Measurements from ENCODE around the gene ACSF2. TPM values are rescaled to one million over a fixed set of nuclear protein-coding genes. Genes with fewer than 3 reads are reported as not detected.
"Not testable (repeated sequence)": the region's sequence is repeated elsewhere in the genome, so short reads cannot be mapped to it uniquely, and the experiment has no call there.

ACSF2 gene
- polyA plus RNA-seq, result 100 to 1,000 TPM in 1 of 3 donors, 10 to 100 TPM in 2; 15.6 to 103 (median 46.8) TPM

- H3K27ac ChIP-seq (ENCODE audit: low read depth, low read length), result no peak within 1 kb of the TSS
- 1% methylated on average over 49 to 70 of the region's 70 CpGs for WGBS, 3 donors
Observed at GRCh38 chr17:50425682-50426471, at the start of gene ACSF2. TSS of gene ACSF2 (plus strand) at chr17:50426218. CDS start at chr17:50426262, 44 bp downstream.

DNA sequence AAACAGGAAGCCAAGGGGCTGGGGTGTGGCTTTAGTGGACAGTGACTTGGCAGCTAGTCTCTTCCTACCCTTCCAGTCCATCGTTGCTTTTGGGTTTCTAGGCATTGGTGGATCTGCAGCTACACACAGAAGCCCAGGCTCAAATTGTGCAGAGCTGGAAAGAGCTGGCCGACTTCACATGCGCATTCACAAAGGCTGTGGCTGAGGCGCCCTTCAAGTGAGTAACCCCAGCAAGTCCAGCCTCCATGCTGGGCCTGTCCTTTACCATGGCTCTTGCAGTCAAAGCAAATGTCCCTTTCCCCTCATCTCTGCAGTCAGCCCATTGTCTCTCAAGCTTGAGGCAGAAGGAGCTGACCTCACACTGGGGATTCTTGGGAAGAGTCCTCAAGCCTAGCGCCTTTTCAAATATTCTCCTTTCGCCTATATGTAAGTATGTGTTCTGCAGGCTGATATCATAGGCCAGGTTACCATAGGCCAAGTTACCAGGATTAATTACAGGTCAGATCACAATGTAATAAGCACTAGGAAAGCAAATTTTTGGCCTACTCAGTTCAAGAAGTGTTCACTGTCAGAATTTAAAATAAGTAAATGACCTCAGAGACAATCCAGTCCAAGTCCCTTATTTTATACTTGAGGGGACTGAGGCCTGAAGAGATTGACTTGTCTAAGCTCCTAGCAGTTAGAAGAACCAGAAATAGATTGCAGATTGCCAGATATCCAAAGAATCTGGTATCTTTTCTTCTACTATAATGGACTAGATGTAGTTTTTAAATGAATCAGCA, 46.5 kb upstream of the ACSF2 start:
- WGBS, 3 donors, result 88 to 89% (median 88%) methylated on average over 6 of the region's 6 CpGs
- no peak overlapping the region for H3K27ac ChIP-seq (ENCODE audit: low read depth, low read length)

DNA sequence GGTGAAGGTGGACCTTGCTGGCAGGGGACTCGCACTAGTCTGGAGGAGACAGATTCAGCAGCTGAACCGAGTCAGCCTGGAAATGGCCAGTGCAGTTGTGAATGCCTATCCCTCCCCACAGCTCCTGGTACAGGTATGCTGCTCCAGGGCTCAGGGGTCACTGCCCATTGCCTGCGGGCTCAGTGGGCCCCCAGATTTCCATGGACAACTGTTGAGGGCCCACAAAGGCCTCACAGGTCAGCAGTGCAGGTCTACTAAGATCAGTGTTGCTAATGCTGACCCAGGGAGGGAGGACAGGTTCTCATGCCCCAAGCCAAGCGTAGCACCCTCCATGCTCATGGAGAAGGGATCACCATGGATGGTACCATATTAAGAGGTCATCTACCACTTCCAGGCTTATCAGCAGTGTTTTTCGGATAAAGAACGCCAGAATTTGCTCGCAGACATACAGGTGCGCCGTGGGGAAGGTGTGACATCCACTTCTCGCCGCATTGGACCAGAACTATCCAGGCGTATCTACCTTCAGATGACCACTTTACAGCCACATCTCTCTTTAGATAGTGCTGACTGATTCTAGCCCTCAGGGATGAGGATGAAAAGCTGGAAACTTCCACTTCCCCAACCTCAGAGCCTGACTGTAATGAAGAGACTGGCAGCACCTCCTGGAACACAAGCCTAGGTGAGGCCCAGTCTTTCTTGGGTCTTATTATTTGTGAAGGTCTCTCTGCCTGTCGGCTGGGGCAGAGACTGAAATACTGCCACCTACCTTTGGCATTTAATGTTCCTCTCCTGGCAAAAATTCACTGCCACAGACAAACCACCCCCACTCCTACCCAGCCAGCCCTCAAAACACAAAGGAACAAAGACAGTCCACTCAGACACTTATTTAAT, 45.4 kb upstream of the ACSF2 start:
- H3K27ac ChIP-seq (ENCODE audit: low read depth, low read length), result no peak overlapping the region
- 88 to 91% (median 89%) methylated on average over 13 of the region's 13 CpGs for WGBS, 3 donors

DNA sequence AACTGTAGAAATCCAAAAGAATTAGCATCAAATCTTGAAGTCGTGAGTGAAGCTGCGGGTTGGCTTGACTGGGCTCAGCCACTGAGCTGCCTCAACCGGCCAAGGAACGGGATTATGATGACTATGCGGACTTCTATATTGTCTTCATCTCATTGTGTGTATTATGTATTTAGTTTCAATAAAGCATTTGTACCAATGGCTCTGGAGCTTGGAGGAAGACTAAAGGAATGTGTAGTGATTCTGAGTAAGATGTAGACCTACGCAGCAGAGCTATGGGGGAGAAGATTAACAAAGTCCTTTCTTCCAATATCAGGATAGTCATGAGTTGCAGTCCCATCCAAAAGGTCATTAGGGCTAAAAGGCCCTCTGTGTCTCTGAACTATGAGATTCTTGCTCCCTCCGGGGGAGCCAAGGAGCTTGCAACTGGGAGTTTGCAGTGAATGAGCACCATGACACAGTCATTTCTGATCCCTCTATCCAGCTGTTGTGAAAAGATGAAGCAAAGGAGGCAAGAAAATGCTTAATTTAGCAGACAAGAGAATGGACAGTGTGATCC, 44.7 kb upstream of the ACSF2 start:
- H3K27ac ChIP-seq (ENCODE audit: low read depth, low read length), result no peak overlapping the region
- 86 to 88% (median 88%) methylated on average over 7 of the region's 7 CpGs for WGBS, 3 donors

DNA sequence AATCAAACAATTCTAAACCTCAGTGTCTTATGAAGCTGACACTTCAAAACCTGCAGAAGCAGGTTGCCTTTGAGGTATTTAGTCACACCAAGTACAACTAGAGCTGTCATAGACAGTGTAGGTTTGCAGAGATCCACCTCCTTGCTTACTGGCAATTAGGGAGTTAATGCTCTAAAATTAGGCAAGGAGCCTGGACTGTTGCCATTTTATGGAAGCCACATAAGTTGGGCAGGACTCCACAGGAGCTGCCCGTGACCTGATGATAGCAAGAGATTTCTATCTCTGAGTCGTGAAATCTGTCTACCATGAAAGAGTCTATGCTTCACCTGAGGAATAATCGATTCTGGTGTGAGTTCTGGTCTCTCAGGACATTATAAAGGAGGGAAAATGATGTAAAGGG, 44.1 kb upstream of the ACSF2 start:
- H3K27ac ChIP-seq (ENCODE audit: low read depth, low read length), result no peak overlapping the region
- WGBS, 3 donors, result 41 to 57% (median 45%) methylated on average over 3 of the region's 3 CpGs

- WGBS, 3 donors, result 87 to 94% (median 92%) methylated on average over 12 of the region's 12 CpGs
- no peak overlapping the region for H3K27ac ChIP-seq (ENCODE audit: low read depth, low read length)
Observed at GRCh38 chr17:50382931-50383330, 43.1 kb upstream of the ACSF2 start.

DNA sequence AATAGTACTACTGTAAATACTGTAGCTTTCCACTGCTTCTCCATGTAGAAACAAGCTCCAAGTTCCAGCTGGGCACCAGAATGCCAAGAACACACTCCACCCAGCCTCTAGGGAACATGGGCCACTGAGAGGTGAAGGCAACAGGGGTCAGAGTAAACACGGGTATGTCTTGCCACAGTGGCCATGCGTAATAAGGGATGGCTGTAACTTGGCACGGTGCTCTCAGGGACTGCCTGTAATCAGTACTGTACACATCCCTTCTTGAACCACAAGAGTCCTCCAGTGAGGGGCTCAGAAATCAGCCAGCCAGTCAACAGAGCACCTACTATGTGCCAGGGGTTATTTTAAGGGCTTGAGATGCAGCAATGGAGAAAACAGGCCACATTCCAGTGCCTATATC, 39.5 kb upstream of the ACSF2 start:
- 61 to 71% (median 62%) methylated on average over 3 of the region's 3 CpGs for WGBS, 3 donors
- no peak overlapping the region for H3K27ac ChIP-seq (ENCODE audit: low read depth, low read length)

DNA sequence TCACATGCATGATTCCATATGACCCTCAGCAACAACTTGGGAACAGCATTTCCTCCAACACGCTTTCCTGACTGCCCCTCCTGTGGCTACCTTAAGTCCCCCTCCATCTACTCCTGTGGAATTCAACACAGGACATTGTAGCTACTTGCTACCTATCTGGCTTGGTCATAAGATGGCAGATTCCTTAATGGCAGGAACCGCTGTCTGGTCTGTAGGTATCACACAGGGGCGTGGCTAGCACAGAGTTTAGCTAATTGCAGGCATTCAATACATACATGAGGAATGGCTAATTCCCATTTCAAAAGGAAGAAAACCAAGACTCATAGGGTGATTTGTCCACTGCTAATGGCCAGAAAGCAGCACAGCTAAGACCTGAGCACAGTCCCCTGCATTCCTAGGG, 37.3 kb upstream of the ACSF2 start:
- 91 to 99% (median 96%) methylated on average over 3 of the region's 3 CpGs for WGBS, 3 donors

DNA sequence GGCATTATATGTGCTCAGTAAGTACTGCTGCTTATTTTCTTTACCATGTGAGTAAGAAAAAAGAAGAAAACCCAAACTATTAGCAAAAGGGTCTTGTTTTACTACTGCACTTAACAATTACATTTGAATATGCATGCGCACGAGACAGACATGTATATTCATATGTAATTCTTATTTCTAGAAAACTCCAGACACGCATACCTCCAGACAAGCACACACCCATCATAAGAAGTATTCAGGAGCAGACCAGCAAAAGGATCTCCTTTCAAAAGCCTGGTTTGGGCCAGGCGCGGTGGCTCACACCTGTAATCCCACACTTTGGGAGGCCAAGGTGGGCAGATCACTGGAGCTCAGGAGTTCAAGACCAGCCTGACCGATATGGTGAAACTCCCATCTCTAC, 36.5 kb upstream of the ACSF2 start:
- 93 to 97% (median 95%) methylated on average over 6 of the region's 6 CpGs for WGBS, 3 donors

More for the DNA sequence above, 37.3 kb upstream of the ACSF2 start:
- H3K27ac ChIP-seq (ENCODE audit: low read depth, low read length), result no peak overlapping the region

DNA sequence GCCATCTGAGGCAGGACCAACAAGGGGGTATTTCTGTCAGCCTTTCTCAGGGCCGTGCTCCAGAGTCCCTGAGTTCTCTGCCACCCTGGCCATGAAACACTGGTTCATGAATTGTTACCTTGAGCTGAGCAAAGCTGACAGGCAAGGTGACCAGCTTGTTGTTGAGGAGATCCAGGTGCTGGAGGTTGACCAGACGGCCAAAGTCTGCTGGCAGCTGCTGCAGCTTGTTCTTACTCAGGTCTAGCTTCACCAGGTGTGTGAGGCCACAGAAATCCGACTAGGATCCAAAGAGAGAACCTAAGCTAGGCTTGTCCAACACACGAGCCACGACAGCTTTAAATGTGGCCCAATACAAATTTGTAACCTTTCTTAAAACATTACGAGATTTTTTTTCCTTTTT, 33.4 kb upstream of the ACSF2 start:
- H3K27ac ChIP-seq (ENCODE audit: low read depth, low read length), result no peak overlapping the region
- WGBS, 3 donors, result 59 to 89% (median 83%) methylated on average over 6 of the region's 6 CpGs

More for the DNA sequence above, 36.5 kb upstream of the ACSF2 start:
- H3K27ac ChIP-seq (ENCODE audit: low read depth, low read length), result no peak overlapping the region

DNA sequence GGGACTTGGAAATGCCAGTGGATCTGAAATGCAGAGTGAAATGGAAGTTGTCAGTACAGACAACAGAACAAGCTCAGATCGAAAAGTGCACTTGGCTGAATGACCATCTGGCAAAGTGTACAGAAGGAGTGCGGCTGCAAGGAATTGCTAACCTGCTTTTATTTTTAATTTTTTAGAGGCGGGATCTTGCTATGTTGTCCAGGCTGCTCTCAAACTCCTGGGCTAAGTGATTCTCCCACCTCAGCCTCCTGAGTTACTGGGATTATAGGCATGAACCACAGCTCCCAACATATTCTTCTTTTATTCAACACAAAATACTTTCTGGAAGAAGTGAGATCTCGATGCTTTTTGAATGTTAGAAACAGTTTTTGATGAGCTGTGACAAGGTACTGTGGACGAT, 32.3 kb upstream of the ACSF2 start:
- H3K27ac ChIP-seq (ENCODE audit: low read depth, low read length), result no peak overlapping the region
- WGBS, 3 donors, result 57 to 94% (median 90%) methylated on average over 5 of the region's 5 CpGs

DNA sequence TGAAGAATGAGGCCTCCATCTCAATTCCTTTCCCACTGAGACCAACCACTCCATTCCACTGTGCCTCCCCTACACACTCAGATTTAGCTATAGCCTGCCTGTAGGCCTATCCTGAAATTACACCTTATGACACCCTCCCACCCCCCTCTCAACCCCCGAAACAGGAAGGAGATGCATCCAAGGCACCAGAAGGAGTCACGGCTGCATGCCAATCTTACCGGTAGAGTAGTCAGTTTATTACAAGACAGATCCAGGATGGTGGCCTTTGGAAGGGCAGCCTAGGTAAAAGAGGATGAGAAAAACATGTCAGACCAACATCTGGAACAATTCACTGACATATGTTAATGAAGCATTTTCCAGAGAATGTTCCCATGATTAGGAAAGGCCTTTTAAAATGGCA, 31.3 kb upstream of the ACSF2 start:
- 10 to 19% (median 12%) methylated on average over 3 of the region's 3 CpGs for WGBS, 3 donors

DNA sequence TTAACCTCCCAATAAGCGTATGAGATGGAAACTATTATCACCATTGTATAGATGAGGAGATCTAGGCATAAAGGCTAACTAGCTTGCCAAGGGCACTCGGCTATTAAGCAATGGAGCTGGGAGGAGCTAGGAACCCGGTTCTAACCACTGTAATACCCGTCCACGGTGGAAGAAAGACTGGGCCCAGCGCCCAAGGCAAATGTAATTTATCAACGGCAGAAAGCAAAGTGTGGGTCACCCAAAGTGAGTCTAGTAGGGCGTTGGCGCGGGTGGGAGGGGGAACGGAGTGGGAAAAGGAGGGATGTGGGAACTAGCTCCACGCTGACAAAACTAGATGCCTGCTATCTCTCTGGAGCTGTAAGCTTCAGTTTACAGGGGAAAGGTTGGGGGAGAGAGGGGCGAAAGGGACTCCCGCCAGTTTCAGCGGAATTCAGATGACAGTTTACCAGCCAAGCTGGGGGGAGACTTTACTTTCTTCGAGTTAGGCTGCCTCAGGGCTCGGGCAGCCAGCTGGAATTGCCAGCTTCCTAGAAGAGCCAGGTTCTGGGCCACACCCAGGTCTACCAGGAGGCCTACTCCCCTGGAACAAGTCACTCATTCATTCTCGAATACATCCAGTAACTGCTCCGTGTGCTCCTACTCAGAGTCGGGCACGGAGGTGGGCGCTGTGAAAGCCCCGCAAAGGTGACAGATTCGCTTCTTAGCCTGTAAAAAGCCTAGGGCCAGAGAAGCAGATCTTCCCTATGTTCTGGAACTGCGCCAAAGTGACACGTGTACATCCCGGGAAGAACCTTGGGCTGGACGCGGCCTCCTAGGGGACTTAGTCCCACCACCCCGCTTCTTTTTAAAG, 29.5 kb upstream of the ACSF2 start:
- 4 to 5% (median 5%) methylated on average over 30 of the region's 30 CpGs for WGBS, 3 donors
- H3K27ac ChIP-seq (ENCODE audit: low read depth, low read length), result no peak overlapping the region

More for the DNA sequence above, 31.3 kb upstream of the ACSF2 start:
- H3K27ac ChIP-seq (ENCODE audit: low read depth, low read length), result no peak overlapping the region

DNA sequence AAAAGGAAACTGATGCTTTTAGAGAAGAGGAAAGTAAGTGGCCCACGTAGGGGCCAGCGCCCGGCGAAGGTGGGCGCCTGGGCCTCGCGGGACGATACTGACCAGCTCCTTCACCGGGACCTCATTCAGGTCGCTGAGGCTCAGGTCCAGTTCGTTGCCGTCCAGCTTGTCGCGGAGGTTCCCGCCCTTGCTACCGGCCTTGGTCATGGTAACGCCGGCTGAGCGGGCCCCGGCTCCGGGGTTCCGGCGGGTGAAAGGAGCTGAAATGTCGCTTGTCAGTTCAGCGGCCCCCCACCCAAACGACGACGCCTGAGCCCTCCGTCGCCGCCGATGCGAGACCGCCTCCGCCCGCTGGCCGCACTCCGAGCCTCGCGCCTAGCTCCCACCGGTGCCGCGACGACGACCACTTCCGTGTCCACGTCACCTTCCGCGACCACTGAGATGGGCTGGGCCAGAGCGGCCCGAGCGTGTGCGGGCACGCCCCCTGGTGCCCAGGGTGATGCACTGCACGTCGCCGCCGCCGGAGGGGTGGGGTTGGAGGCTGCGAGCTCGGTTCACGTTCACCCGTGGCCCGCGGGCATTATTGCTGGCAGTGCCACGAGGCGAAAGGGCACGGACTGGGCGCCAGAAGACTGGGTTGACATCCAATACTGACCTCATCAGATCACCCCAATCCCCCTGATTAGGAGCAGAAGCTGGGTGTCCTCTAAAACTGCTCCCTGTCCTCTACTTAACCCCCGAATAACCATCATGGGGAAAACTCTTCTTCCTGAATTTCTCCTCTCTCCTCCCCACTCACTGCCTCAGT, 28.7 kb upstream of the ACSF2 start, which contains the start of gene LRRC59:
Gene LRRC59 (minus strand): TSS at position 413 of the 808 bp plus-strand sequence. CDS start 206 bp downstream, at position 207.
- no peak within 1 kb of the TSS for H3K27ac ChIP-seq (ENCODE audit: low read depth, low read length)
- 1% methylated on average over 62 to 70 of the region's 70 CpGs for WGBS, 3 donors

- 53 to 64% (median 59%) methylated on average over 9 of the region's 9 CpGs for WGBS, 3 donors
- no peak overlapping the region for H3K27ac ChIP-seq (ENCODE audit: low read depth, low read length)
Observed at GRCh38 chr17:50397919-50398285, 28.1 kb upstream of the ACSF2 start.

- 95 to 100% (median 95%) methylated on average over 3 of the region's 3 CpGs for WGBS, 3 donors
Observed at GRCh38 chr17:50398672-50399071, 27.3 kb upstream of the ACSF2 start.

GRCh38 chr17:50399591-50399990, 26.4 kb upstream of the ACSF2 start:
- 93 to 98% (median 95%) methylated on average over 8 of the region's 8 CpGs for WGBS, 3 donors
- not testable (repeated sequence) for H3K27ac ChIP-seq (ENCODE audit: low read depth, low read length)

More at GRCh38 chr17:50398672-50399071, 27.3 kb upstream of the ACSF2 start:
- not testable (repeated sequence) for H3K27ac ChIP-seq (ENCODE audit: low read depth, low read length)

Data from adipose tissue (tissue), 3 donors.